Uterus (tissue), 2 donors: ENCODE results near the gene ADGRE1.

ENCODE experiments used
- CTCF ChIP-seq, 4 experiments: fragments of 200-600 bp in 2 of 4; fragments of 450-650 bp in 2 of 4; sonication (generic) in 2 of 4; IDR thresholded peaks; one replicate each; pipeline ENCODE4 v1.5.1; 2016 to 2019; ENCODE audit warnings: antibody characterized with exemption in 4 of 4, mild to moderate bottlenecking in 2 of 4, moderate library complexity in 1 of 4
- POLR2A ChIP-seq, 2 donors: fragments of 450-650 bp; IDR thresholded peaks; one replicate each; pipeline ENCODE4 v1.6.1; 2016; ENCODE audit warnings: antibody characterized with exemption in 2 of 2, mild to moderate bottlenecking in 1 of 2, moderate library complexity in 1 of 2

GRCh38 chr19:6875218-6875617, 12.2 kb upstream of the ADGRE1 start:
- no peak for TF ChIP-seq CTCF (IDR thresholded peaks at IDR 0.05)
- TF ChIP-seq POLR2A (IDR thresholded peaks at IDR 0.05) = no peak
